Gastrocnemius medialis (tissue), 4 donors: ENCODE data around the gene ESR1.

Experiments
- CTCF ChIP-seq, 5 experiments: fragments of 450-650 bp in 3 of 5; fragments of 200-600 bp in 2 of 5; sonication (generic) in 2 of 5; IDR thresholded peaks in 4 of 5; conservative IDR thresholded peaks in 1 of 5; 1 replicate in 4 of 5; 2 replicates in 1 of 5; pipeline ENCODE4 v1.5.1; 2016 to 2019; ENCODE audit warnings: antibody characterized with exemption in 5 of 5, mild to moderate bottlenecking in 3 of 5, moderate library complexity in 3 of 5
- POLR2A ChIP-seq, 2 donors: fragments of 450-650 bp; IDR thresholded peaks; one replicate each; pipeline ENCODE4 v1.6.1; 2017; ENCODE audit warnings: antibody characterized with exemption in 2 of 2, mild to moderate bottlenecking in 2 of 2, moderate library complexity in 2 of 2

GRCh38 chr6:152112491-152113261 lies 305.2 kb downstream of the ESR1 start:
- TF ChIP-seq CTCF (IDR thresholded peaks at IDR 0.05 in 4 of 5, conservative IDR thresholded peaks at IDR 0.05 in 1 of 5) (no peak), POLR2A (IDR thresholded peaks at IDR 0.05) (no peak)
